Stimulated activated CD4-positive, alpha-beta T cell treated with anti-CD3 and anti-CD28 coated beads, Interleukin-4, amount 100 ng/mL, for 1 hour (primary cell): ENCODE measurements around the gene HADH.
"Not testable (repeated sequence)": the region's sequence is repeated elsewhere in the genome, so short reads cannot be mapped to it uniquely, and the experiment has no call there.

ENCODE experiments used
- DNase-seq: peaks from one replicate; pipeline ENCODE4 v3.0.0-alpha.2; 2020

The HADH gene

GRCh38 chr4:108033348-108033747 lies 43.7 kb downstream of the HADH start:
- DNase-seq, result no peak

- no peak for DNase-seq
Measured at GRCh38 chr4:108034565-108034964, 44.9 kb downstream of the HADH start.

- DNase-seq, result no peak
Measured at GRCh38 chr4:108035691-108036090, 46.0 kb downstream of the HADH start.

- DNase-seq, result peak; percentile 62
Measured at GRCh38 chr4:108036213-108036612, 46.5 kb downstream of the HADH start.

GRCh38 chr4:108037884-108038283 lies 48.2 kb downstream of the HADH start:
- DNase-seq, result no peak

- no peak for DNase-seq
Measured at GRCh38 chr4:108042927-108043326, 53.2 kb downstream of the HADH start.

- no peak for DNase-seq
Measured at GRCh38 chr4:108043526-108043925, 53.8 kb downstream of the HADH start.

GRCh38 chr4:108044951-108045686 lies 55.4 kb downstream of the HADH start:
- no peak for DNase-seq

GRCh38 chr4:108045687-108046024 lies 56.0 kb downstream of the HADH start:
- DNase-seq, result no peak

GRCh38 chr4:108047199-108047598 lies 57.5 kb downstream of the HADH start:
- no peak for DNase-seq

- no peak for DNase-seq
Measured at GRCh38 chr4:108048157-108048556, 58.5 kb downstream of the HADH start.

GRCh38 chr4:108048997-108049396 lies 59.3 kb downstream of the HADH start:
- no peak for DNase-seq

GRCh38 chr4:108049406-108049805 lies 59.7 kb downstream of the HADH start:
- peak; percentile 28 for DNase-seq

GRCh38 chr4:108050166-108051111 lies 60.8 kb downstream of the HADH start:
- DNase-seq, result not testable (repeated sequence)

GRCh38 chr4:108051343-108051742 lies 61.7 kb downstream of the HADH start:
- DNase-seq, result no peak

GRCh38 chr4:108052558-108053120 lies 63.0 kb downstream of the HADH start:
- DNase-seq, result no peak

- DNase-seq, result no peak
Measured at GRCh38 chr4:108053251-108053711, 63.6 kb downstream of the HADH start.

- no peak for DNase-seq
Measured at GRCh38 chr4:108054025-108054638, 64.4 kb downstream of the HADH start.

- no peak for DNase-seq
Measured at GRCh38 chr4:108055787-108056186, 66.1 kb downstream of the HADH start.

- DNase-seq, result no peak
Measured at GRCh38 chr4:108056418-108056817, 66.7 kb downstream of the HADH start.

- DNase-seq, result no peak
Measured at GRCh38 chr4:108058685-108059440, 69.2 kb downstream of the HADH start.

GRCh38 chr4:108060164-108060563 lies 70.5 kb downstream of the HADH start:
- DNase-seq, result no peak
